ENCODE measurements around the gene LHFPL3. TPM values are rescaled to one million over a fixed set of nuclear protein-coding genes. Genes with fewer than 3 reads are reported as not detected.

The LHFPL3 gene
- total RNA-seq, 8 experiments from 2014 or later: 1.0 to 26.2 (median 5.0) TPM; not detected in 1

- Histone ChIP-seq H3K4me3 (no peak overlapping the region), H3K4me1 (replicated peaks in 1 of 2) (peaks cover 3 to 15% of the 10 kb centered on the region in 2 donors), H3K27ac (no peak overlapping the region)
- in situ Hi-C loops (cut with MboI; ENCODE audit: low pct_unique_long_range_greater_than_20kb in 2 of 9, low sequenced_read_pairs in 9 of 9, unreplicated experiment in 9 of 9): loop anchor here in 1 of 9 experiments (25.0 kb wide), 2 partner anchors 203 to 578 kb away; no protein-coding TSS in a partner anchor
- ATAC-seq (replicated peaks in 6 of 8): no peak
Observed at GRCh38 chr7:104839842-104840241, 511.4 kb downstream of the LHFPL3 start.

- H3K4me1 ChIP-seq (replicated peaks in 1 of 2): peaks cover 3 to 15% of the 10 kb centered on the region in 2 donors
- no peak overlapping the region for H3K4me3 ChIP-seq
- in situ Hi-C loops (cut with MboI; ENCODE audit: low pct_unique_long_range_greater_than_20kb in 2 of 9, low sequenced_read_pairs in 9 of 9, unreplicated experiment in 9 of 9): loop anchor here in 1 of 9 experiments (25.0 kb wide), 2 partner anchors 204 to 579 kb away; no protein-coding TSS in a partner anchor
Observed at GRCh38 chr7:104841798-104842197, 513.4 kb downstream of the LHFPL3 start.

DNA sequence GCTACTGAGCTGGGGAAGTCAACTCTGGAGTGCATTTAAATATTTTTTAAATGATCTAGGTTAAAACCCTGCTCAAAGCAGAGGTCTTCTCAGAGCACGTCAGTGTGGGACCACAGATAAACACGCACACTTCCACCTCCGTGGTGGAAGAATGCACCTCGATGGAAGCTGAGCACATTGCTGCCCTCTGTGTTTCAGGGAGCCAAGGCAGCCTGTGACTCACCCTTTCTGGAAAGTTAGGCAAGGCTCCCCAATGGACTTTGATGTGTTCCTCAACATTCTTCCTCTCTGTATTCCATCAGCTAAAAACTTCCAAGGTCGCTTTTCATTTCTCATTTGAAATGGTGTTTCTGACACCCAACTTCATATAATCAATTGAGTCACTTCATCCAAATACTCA, 514.8 kb downstream of the LHFPL3 start:
- in situ Hi-C loops (cut with MboI; ENCODE audit: low pct_unique_long_range_greater_than_20kb in 2 of 9, low sequenced_read_pairs in 9 of 9, unreplicated experiment in 9 of 9): loop anchor here in 1 of 9 experiments (25.0 kb wide), 2 partner anchors 206 to 581 kb away; no protein-coding TSS in a partner anchor
- Histone ChIP-seq H3K4me1 (replicated peaks in 1 of 2) (peaks cover 3 to 15% of the 10 kb centered on the region in 2 donors), H3K27ac (no peak overlapping the region), H3K4me3 (no peak overlapping the region)
- no peak for ATAC-seq (replicated peaks in 6 of 8)
- WGBS, 10 experiments: 0 to 100% (median 94%) methylated on average over 1 to 4 of the region's 5 CpGs; no CpG with 5 or more reads in 2 of the 10 experiments

More at GRCh38 chr7:104841798-104842197, 513.4 kb downstream of the LHFPL3 start:
- 0 to 67% (median 16%) methylated on average over 1 of the region's 1 CpG; no CpG with 5 or more reads in 6 of the 10 experiments for WGBS, 10 experiments
- no peak overlapping the region for H3K27ac ChIP-seq
- peak in 4 of 8 experiments; percentile 21 to 56 (median 37) for ATAC-seq (replicated peaks in 6 of 8)

GRCh38 chr7:104845557-104845956, 517.2 kb downstream of the LHFPL3 start:
- 44 to 100% (median 70%) methylated on average over 2 to 5 of the region's 5 CpGs for WGBS, 10 experiments
- in situ Hi-C loops (cut with MboI; ENCODE audit: low pct_unique_long_range_greater_than_20kb in 2 of 9, low sequenced_read_pairs in 9 of 9, unreplicated experiment in 9 of 9): loop anchor here in 1 of 9 experiments (25.0 kb wide), 2 partner anchors 208 to 583 kb away; no protein-coding TSS in a partner anchor

GRCh38 chr7:104846731-104847130, 518.3 kb downstream of the LHFPL3 start:
- WGBS, 10 experiments: 50 to 100% (median 80%) methylated on average over 1 of the region's 1 CpG; no CpG with 5 or more reads in 5 of the 10 experiments
- in situ Hi-C loops (cut with MboI; ENCODE audit: low pct_unique_long_range_greater_than_20kb in 2 of 9, low sequenced_read_pairs in 9 of 9, unreplicated experiment in 9 of 9): loop anchor here in 1 of 9 experiments (25.0 kb wide), 2 partner anchors 209 to 584 kb away; no protein-coding TSS in a partner anchor

More at GRCh38 chr7:104845557-104845956, 517.2 kb downstream of the LHFPL3 start:
- peak; percentile 6 to 87 (median 40) for ATAC-seq (replicated peaks in 6 of 8)
- Histone ChIP-seq H3K4me1 (replicated peaks in 1 of 2) (peaks cover 3 to 15% of the 10 kb centered on the region in 2 donors), H3K27ac (no peak overlapping the region), H3K4me3 (no peak overlapping the region)

DNA sequence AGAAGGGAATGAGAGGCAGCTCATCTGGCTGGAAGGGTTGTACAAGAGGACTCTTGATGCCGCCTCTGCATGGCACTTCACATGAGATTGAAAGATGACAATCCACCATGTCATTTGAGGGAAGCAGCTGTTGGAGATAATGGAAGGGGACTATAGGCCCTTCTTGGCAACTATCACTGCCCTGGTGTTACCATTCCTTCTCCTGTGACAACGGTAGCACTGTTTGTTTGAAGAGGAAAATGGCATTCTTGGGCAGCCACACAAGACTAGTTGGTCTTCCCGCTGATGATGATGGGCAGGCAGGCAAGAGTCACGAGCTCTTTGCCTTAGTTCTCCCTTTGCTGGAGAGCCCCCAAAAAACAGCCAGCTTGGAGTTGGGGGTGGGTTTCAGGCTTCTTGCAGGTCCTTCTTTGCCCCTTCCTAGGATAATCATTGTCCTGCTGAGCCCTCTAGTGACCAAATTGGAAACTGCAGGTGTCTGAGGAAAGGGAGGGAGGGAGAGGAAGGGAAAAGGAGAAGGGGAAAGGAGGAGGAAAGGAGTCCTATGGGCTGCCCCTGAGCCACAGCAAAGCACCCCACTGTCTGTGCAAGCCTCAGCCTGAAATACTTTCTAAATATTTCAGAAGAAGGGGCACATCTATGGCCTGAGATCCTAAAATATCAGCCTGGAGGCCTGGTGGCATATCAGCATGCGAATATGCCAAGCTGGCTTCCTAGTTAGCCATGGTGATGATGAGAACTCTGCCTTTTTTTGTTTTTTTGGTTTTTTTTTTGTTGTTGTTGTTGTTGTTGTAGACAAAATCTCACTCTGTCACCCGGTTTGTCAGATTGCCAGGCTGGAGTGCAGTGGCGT, 520.0 kb downstream of the LHFPL3 start:
- Histone ChIP-seq H3K4me3 (no peak overlapping the region), H3K4me1 (replicated peaks in 1 of 2) (peaks cover 0 to 5% of the 10 kb centered on the region in 2 donors), H3K27ac (no peak overlapping the region)
- in situ Hi-C loops (cut with MboI; ENCODE audit: low pct_unique_long_range_greater_than_20kb in 2 of 9, low sequenced_read_pairs in 9 of 9, unreplicated experiment in 9 of 9): loop anchor here in 1 of 9 experiments (25.0 kb wide), 2 partner anchors 211 to 586 kb away; no protein-coding TSS in a partner anchor
- 17 to 100% (median 49%) methylated on average over 1 to 5 of the region's 7 CpGs; no CpG with 5 or more reads in 2 of the 10 experiments for WGBS, 10 experiments
- peak; percentile 48 to 85 (median 68) for ATAC-seq (replicated peaks in 6 of 8)

More at GRCh38 chr7:104846731-104847130, 518.3 kb downstream of the LHFPL3 start:
- no peak overlapping the region for H3K4me3 ChIP-seq
- peaks cover under 1 to 8% of the 10 kb centered on the region in 2 donors for H3K4me1 ChIP-seq (replicated peaks in 1 of 2)
- H3K27ac ChIP-seq: no peak overlapping the region
- ATAC-seq (replicated peaks in 6 of 8): peak in 3 of 8 experiments; percentile 29 to 83 (median 59)

GRCh38 chr7:104850374-104850773, 522.0 kb downstream of the LHFPL3 start:
- 0 to 86% (median 75%) methylated on average over 1 of the region's 1 CpG; no CpG with 5 or more reads in 7 of the 10 experiments for WGBS, 10 experiments
- no peak overlapping the region for H3K27ac ChIP-seq
- in situ Hi-C loops (cut with MboI; ENCODE audit: low pct_unique_long_range_greater_than_20kb in 2 of 9, low sequenced_read_pairs in 9 of 9, unreplicated experiment in 9 of 9): no loop called here
- no peak overlapping the region for H3K4me3 ChIP-seq
- ATAC-seq (replicated peaks in 6 of 8): no peak
- peaks cover 0 to 5% of the 10 kb centered on the region in 2 donors for H3K4me1 ChIP-seq (replicated peaks in 1 of 2)

DNA sequence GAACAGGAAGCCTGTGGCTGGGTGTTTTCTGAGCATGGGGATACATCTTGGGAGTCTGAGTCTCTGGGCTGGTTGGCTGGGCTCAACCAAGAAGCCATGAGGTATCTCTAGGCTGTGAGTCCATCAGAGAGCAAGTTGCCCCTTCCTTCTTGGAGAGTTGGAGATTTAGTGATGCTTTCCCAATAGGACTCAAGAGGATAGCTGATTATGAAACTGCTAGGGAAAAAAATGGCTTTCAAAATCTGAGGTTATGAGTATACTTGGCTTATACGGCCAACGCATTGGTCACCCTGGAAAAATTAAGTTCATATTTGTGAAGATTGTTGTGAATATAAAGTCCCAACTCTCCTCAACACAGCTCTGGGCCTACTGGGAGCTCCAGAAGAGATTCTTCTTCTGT, 522.9 kb downstream of the LHFPL3 start:
- in situ Hi-C loops (cut with MboI; ENCODE audit: low pct_unique_long_range_greater_than_20kb in 2 of 9, low sequenced_read_pairs in 9 of 9, unreplicated experiment in 9 of 9): no loop called here
- 33 to 100% (median 100%) methylated on average over 1 to 2 of the region's 2 CpGs; no CpG with 5 or more reads in 3 of the 10 experiments for WGBS, 10 experiments
- no peak overlapping the region for H3K4me3 ChIP-seq
- H3K27ac ChIP-seq: no peak overlapping the region
- ATAC-seq (replicated peaks in 6 of 8): no peak
- H3K4me1 ChIP-seq (replicated peaks in 1 of 2): peaks cover 0 to 5% of the 10 kb centered on the region in 2 donors

- H3K27ac ChIP-seq: no peak overlapping the region
- H3K4me1 ChIP-seq (replicated peaks in 1 of 2): peaks cover 0 to 5% of the 10 kb centered on the region in 2 donors
- WGBS, 10 experiments: 100% methylated on average over 1 of the region's 1 CpG; no CpG with 5 or more reads in 9 of the 10 experiments
- ATAC-seq (replicated peaks in 6 of 8): no peak
- no peak overlapping the region for H3K4me3 ChIP-seq
- in situ Hi-C loops (cut with MboI; ENCODE audit: low pct_unique_long_range_greater_than_20kb in 2 of 9, low sequenced_read_pairs in 9 of 9, unreplicated experiment in 9 of 9): no loop called here
Observed at GRCh38 chr7:104852386-104852785, 524.0 kb downstream of the LHFPL3 start.

- Histone ChIP-seq H3K4me3 (no peak overlapping the region), H3K27ac (no peak overlapping the region), H3K4me1 (replicated peaks in 1 of 2) (peaks cover 0 to 5% of the 10 kb centered on the region in 2 donors)
- 0 to 59% (median 48%) methylated on average over 1 to 2 of the region's 2 CpGs; no CpG with 5 or more reads in 5 of the 10 experiments for WGBS, 10 experiments
- in situ Hi-C loops (cut with MboI; ENCODE audit: low pct_unique_long_range_greater_than_20kb in 2 of 9, low sequenced_read_pairs in 9 of 9, unreplicated experiment in 9 of 9): no loop called here
- no peak for ATAC-seq (replicated peaks in 6 of 8)
Observed at GRCh38 chr7:104855861-104856260, 527.5 kb downstream of the LHFPL3 start.

DNA sequence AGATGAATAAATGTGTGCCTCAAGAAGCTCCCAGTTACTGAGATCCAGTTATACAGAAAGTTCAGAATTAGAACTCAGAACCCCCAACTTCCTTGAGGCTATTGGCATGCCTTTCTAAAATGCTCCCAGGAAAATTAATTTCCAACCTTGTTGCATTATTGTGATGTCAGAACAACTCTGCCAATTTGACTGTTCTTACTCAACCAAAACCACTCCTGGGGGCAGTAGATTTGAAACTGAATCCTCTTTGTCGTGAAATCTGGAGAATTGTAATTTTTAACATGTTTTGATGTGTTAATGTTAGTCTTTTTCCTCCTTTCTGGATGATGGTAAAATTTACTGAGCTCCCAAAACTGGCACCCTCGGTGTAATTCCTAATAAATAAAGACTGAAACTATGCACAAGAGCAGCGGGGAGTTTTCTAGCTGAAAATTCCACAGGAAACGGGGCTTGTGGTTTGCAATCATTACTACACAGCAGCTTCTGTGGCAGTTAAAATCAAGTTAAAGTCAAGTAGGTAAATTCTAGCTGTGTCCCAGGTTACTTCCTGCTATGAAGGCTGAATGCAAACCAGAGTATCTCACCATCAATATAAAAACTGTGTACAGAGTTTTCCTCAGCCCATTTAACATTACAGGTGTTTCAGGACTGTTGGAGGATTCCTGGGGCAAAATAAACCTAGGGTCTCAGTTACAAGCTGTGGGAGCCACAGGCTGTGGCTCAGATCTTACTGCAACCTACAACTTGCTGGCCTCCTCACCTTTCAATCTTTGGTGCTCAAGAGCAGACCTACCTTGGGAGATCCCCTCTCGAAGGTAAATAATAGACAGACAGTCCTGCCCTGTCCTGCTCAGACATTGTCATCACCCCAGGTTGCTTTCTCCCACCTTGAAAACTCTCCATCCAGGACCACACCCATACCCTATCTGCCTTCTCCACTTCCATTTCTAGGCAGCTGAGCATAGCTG, 529.3 kb downstream of the LHFPL3 start:
- no peak for ATAC-seq (replicated peaks in 6 of 8)
- peaks cover 0 to 5% of the 10 kb centered on the region in 2 donors for H3K4me1 ChIP-seq (replicated peaks in 1 of 2)
- no peak overlapping the region for H3K4me3 ChIP-seq
- no peak overlapping the region for H3K27ac ChIP-seq
- 0 to 94% (median 68%) methylated on average over 1 to 5 of the region's 5 CpGs for WGBS, 10 experiments
- in situ Hi-C loops (cut with MboI; ENCODE audit: low pct_unique_long_range_greater_than_20kb in 2 of 9, low sequenced_read_pairs in 9 of 9, unreplicated experiment in 9 of 9): no loop called here

- Histone ChIP-seq H3K27ac (no peak overlapping the region), H3K4me3 (no peak overlapping the region), H3K4me1 (replicated peaks in 1 of 2) (no peaks in the 10 kb centered on the region)
- in situ Hi-C loops (cut with MboI; ENCODE audit: low pct_unique_long_range_greater_than_20kb in 2 of 9, low sequenced_read_pairs in 9 of 9, unreplicated experiment in 9 of 9): no loop called here
- 44 to 100% (median 67%) methylated on average over 1 to 4 of the region's 4 CpGs; no CpG with 5 or more reads in 3 of the 10 experiments for WGBS, 10 experiments
- ATAC-seq (replicated peaks in 6 of 8): no peak
Observed at GRCh38 chr7:104859754-104860426, 531.5 kb downstream of the LHFPL3 start.
